ENCODE measurements around the gene SPINK6.

The SPINK6 gene

DNA sequence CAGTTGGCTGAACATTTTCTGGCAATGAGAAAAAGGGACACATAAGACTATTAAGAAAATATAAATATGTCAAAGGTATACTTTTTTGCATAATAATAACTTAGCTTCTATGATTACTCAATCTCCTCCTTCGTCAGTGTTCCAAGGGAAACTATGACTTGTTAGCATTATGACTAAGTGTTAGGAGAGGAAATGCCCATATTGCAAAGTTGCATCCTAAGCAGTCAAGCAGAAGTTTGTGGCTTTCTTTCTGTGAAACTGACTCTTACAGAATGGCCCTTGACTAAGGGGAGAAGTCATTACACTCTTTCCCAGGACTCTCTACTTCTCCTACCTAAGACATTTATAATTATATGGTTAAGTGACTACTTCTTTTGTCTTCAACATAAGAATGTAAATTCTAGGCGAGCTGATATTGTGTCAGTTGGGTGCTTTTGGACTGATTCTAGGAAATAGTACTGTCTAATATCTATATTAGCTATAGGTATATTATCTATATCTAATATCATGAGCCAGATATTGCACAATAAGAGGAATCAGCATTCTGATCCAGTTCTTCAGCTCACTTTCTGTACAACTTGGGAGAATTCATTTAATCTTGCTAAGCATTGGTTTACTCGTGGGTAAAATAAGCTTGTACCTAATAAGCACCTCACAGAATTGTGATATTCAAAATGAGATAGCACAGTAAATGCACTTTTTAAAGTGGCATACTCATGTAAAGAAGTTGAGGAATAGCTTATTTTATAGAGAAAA, 16.4 kb upstream of the SPINK6 start:
- H3K4me1 ChIP-seq (ENCODE audit: insufficient read depth, low read length, poor library complexity, severe bottlenecking), result no peaks in the 10 kb centered on the region
- H3K4me2 ChIP-seq (ENCODE audit: low read depth, low read length, poor library complexity, severe bottlenecking), result no peak overlapping the region
- H3K9me2 ChIP-seq (replicated peaks; ENCODE audit: low read depth, low read length), result no peaks in the 10 kb centered on the region
- no peaks in the 10 kb centered on the region for H3K9me3 ChIP-seq (ENCODE audit: insufficient read depth, low read depth, low read length)
- no peak overlapping the region for H3K9ac ChIP-seq (ENCODE audit: low read depth, low read length, poor library complexity, severe bottlenecking)
- H3K36me3 ChIP-seq (ENCODE audit: insufficient read depth, low read length), result no peaks in the 10 kb centered on the region
- no peaks in the 10 kb centered on the region for H4K20me1 ChIP-seq (ENCODE audit: insufficient read depth, low read length, poor library complexity, severe bottlenecking)
- no peaks in the 10 kb centered on the region for H3K27me3 ChIP-seq (ENCODE audit: insufficient read depth, low read length, poor library complexity, severe bottlenecking)
- H3K4me3 ChIP-seq (ENCODE audit: low read length, poor library complexity, severe bottlenecking), result no peak overlapping the region
- no peak for TF ChIP-seq EZH2phosphoT487 (IDR thresholded peaks at IDR 0.05; ENCODE audit: borderline replicate concordance)
- no peak for TF ChIP-seq CTCF (conservative IDR thresholded peaks at IDR 0.05; ENCODE audit: low read length)
- no peak overlapping the region for H2AFZ ChIP-seq (ENCODE audit: low read length)
- H3F3A ChIP-seq (ENCODE audit: low read depth), result no peaks in the 10 kb centered on the region
- no peaks in the 10 kb centered on the region for H3K79me2 ChIP-seq (ENCODE audit: insufficient read depth, low read length)

- no peak for TF ChIP-seq EZH2phosphoT487 (IDR thresholded peaks at IDR 0.05; ENCODE audit: borderline replicate concordance)
- no peak for TF ChIP-seq CTCF (conservative IDR thresholded peaks at IDR 0.05; ENCODE audit: low read length)
- Histone ChIP-seq H3F3A (ENCODE audit: low read depth) (no peaks in the 10 kb centered on the region), H3K9ac (ENCODE audit: low read depth, low read length, poor library complexity, severe bottlenecking) (no peak overlapping the region), H3K79me2 (ENCODE audit: insufficient read depth, low read length) (no peaks in the 10 kb centered on the region), H3K4me1 (ENCODE audit: insufficient read depth, low read length, poor library complexity, severe bottlenecking) (no peaks in the 10 kb centered on the region), H4K20me1 (ENCODE audit: insufficient read depth, low read length, poor library complexity, severe bottlenecking) (no peaks in the 10 kb centered on the region), H3K36me3 (ENCODE audit: insufficient read depth, low read length) (no peaks in the 10 kb centered on the region), H3K4me3 (ENCODE audit: low read length, poor library complexity, severe bottlenecking) (no peak overlapping the region), H3K27me3 (ENCODE audit: insufficient read depth, low read length, poor library complexity, severe bottlenecking) (no peaks in the 10 kb centered on the region), H3K9me2 (replicated peaks; ENCODE audit: low read depth, low read length) (no peaks in the 10 kb centered on the region), H3K4me2 (ENCODE audit: low read depth, low read length, poor library complexity, severe bottlenecking) (no peak overlapping the region), H3K9me3 (ENCODE audit: insufficient read depth, low read depth, low read length) (no peaks in the 10 kb centered on the region), H2AFZ (ENCODE audit: low read length) (no peak overlapping the region)
These were observed 11.8 kb upstream of the SPINK6 start for GRCh38 chr5:148191010-148191409.

- Histone ChIP-seq H3K27me3 (ENCODE audit: insufficient read depth, low read length, poor library complexity, severe bottlenecking) (no peaks in the 10 kb centered on the region), H3K4me3 (ENCODE audit: low read length, poor library complexity, severe bottlenecking) (no peak overlapping the region), H3K79me2 (ENCODE audit: insufficient read depth, low read length) (no peaks in the 10 kb centered on the region), H3K4me2 (ENCODE audit: low read depth, low read length, poor library complexity, severe bottlenecking) (no peak overlapping the region), H3K9ac (ENCODE audit: low read depth, low read length, poor library complexity, severe bottlenecking) (no peak overlapping the region), H3K36me3 (ENCODE audit: insufficient read depth, low read length) (no peaks in the 10 kb centered on the region), H3K4me1 (ENCODE audit: insufficient read depth, low read length, poor library complexity, severe bottlenecking) (no peaks in the 10 kb centered on the region), H3F3A (ENCODE audit: low read depth) (no peaks in the 10 kb centered on the region), H2AFZ (ENCODE audit: low read length) (no peak overlapping the region), H3K9me2 (replicated peaks; ENCODE audit: low read depth, low read length) (no peaks in the 10 kb centered on the region), H4K20me1 (ENCODE audit: insufficient read depth, low read length, poor library complexity, severe bottlenecking) (no peaks in the 10 kb centered on the region), H3K9me3 (ENCODE audit: insufficient read depth, low read depth, low read length) (no peaks in the 10 kb centered on the region)
- TF ChIP-seq EZH2phosphoT487 (IDR thresholded peaks at IDR 0.05; ENCODE audit: borderline replicate concordance), result no peak
- no peak for TF ChIP-seq CTCF (conservative IDR thresholded peaks at IDR 0.05; ENCODE audit: low read length)
These were observed 9.6 kb upstream of the SPINK6 start for GRCh38 chr5:148193202-148193601.
